ENCODE measurements around the gene RSPO4.

The RSPO4 gene

GRCh38 chr20:958936-959815 lies 42.9 kb downstream of the RSPO4 start:
- Histone ChIP-seq H3K36me3 (ENCODE audit: low read length) (no peaks in the 10 kb centered on the region), H3K4me3 (ENCODE audit: insufficient read depth, low read length, poor library complexity, severe bottlenecking) (no peak overlapping the region), H3K79me2 (ENCODE audit: insufficient read depth, low read length) (no peaks in the 10 kb centered on the region), H3K9me3 (ENCODE audit: insufficient read depth, low read length) (no peaks in the 10 kb centered on the region), H3K27me3 (ENCODE audit: low read length) (no peaks in the 10 kb centered on the region), H3K9me2 (replicated peaks; ENCODE audit: insufficient read depth, low read length) (no peaks in the 10 kb centered on the region), H3K9ac (ENCODE audit: low read length) (no peak overlapping the region), H3F3A (ENCODE audit: insufficient read depth) (no peaks in the 10 kb centered on the region), H3K27ac (ENCODE audit: low read depth, low read length) (no peak overlapping the region), H2AFZ (ENCODE audit: low read depth, low read length, severe bottlenecking) (no peak overlapping the region), H4K20me1 (ENCODE audit: low read depth, low read length) (no peaks in the 10 kb centered on the region), H3K4me2 (ENCODE audit: low read depth, low read length, poor library complexity, severe bottlenecking) (no peak overlapping the region)
- TF ChIP-seq, protein P1, sequence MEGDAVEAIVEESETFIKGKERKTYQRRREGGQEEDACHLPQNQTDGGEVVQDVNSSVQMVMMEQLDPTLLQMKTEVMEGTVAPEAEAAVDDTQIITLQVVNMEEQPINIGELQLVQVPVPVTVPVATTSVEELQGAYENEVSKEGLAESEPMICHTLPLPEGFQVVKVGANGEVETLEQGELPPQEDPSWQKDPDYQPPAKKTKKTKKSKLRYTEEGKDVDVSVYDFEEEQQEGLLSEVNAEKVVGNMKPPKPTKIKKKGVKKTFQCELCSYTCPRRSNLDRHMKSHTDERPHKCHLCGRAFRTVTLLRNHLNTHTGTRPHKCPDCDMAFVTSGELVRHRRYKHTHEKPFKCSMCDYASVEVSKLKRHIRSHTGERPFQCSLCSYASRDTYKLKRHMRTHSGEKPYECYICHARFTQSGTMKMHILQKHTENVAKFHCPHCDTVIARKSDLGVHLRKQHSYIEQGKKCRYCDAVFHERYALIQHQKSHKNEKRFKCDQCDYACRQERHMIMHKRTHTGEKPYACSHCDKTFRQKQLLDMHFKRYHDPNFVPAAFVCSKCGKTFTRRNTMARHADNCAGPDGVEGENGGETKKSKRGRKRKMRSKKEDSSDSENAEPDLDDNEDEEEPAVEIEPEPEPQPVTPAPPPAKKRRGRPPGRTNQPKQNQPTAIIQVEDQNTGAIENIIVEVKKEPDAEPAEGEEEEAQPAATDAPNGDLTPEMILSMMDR (IDR thresholded peaks at IDR 0.05; ENCODE audit: insufficient read depth, low read length, poor library complexity, severe bottlenecking) = no peak
- TF ChIP-seq EZH2phosphoT487 (conservative IDR thresholded peaks at IDR 0.05; ENCODE audit: low read length) = no peak

- H3K9ac ChIP-seq (ENCODE audit: low read length) = no peak overlapping the region
- H3K4me3 ChIP-seq (ENCODE audit: insufficient read depth, low read length, poor library complexity, severe bottlenecking) = no peak overlapping the region
- no peaks in the 10 kb centered on the region for H3K36me3 ChIP-seq (ENCODE audit: low read length)
- no peak for TF ChIP-seq EZH2phosphoT487 (conservative IDR thresholded peaks at IDR 0.05; ENCODE audit: low read length)
- TF ChIP-seq, protein P1 (IDR thresholded peaks at IDR 0.05; ENCODE audit: insufficient read depth, low read length, poor library complexity, severe bottlenecking) = no peak
- H3K9me2 ChIP-seq (replicated peaks; ENCODE audit: insufficient read depth, low read length) = no peaks in the 10 kb centered on the region
- H3K4me2 ChIP-seq (ENCODE audit: low read depth, low read length, poor library complexity, severe bottlenecking) = no peak overlapping the region
- H3K79me2 ChIP-seq (ENCODE audit: insufficient read depth, low read length) = no peaks in the 10 kb centered on the region
- H2AFZ ChIP-seq (ENCODE audit: low read depth, low read length, severe bottlenecking) = no peak overlapping the region
- no peaks in the 10 kb centered on the region for H3K27me3 ChIP-seq (ENCODE audit: low read length)
- no peak overlapping the region for H3K27ac ChIP-seq (ENCODE audit: low read depth, low read length)
- no peaks in the 10 kb centered on the region for H4K20me1 ChIP-seq (ENCODE audit: low read depth, low read length)
- no peaks in the 10 kb centered on the region for H3K9me3 ChIP-seq (ENCODE audit: insufficient read depth, low read length)
- no peaks in the 10 kb centered on the region for H3F3A ChIP-seq (ENCODE audit: insufficient read depth)
Measured at GRCh38 chr20:957544-957943, 44.6 kb downstream of the RSPO4 start.

GRCh38 chr20:956330-956951 lies 45.7 kb downstream of the RSPO4 start:
- TF ChIP-seq EZH2phosphoT487 (conservative IDR thresholded peaks at IDR 0.05; ENCODE audit: low read length) = no peak
- TF ChIP-seq, protein P1 (IDR thresholded peaks at IDR 0.05; ENCODE audit: insufficient read depth, low read length, poor library complexity, severe bottlenecking) = peak; percentile 94
- H2AFZ ChIP-seq (ENCODE audit: low read depth, low read length, severe bottlenecking) = no peak overlapping the region

More at GRCh38 chr20:956330-956951, 45.7 kb downstream of the RSPO4 start:
- H3K79me2 ChIP-seq (ENCODE audit: insufficient read depth, low read length) = no peaks in the 10 kb centered on the region
- no peaks in the 10 kb centered on the region for H4K20me1 ChIP-seq (ENCODE audit: low read depth, low read length)
- no peaks in the 10 kb centered on the region for H3K36me3 ChIP-seq (ENCODE audit: low read length)
- H3K27me3 ChIP-seq (ENCODE audit: low read length) = no peaks in the 10 kb centered on the region
- no peaks in the 10 kb centered on the region for H3K9me2 ChIP-seq (replicated peaks; ENCODE audit: insufficient read depth, low read length)
- H3K9ac ChIP-seq (ENCODE audit: low read length) = no peak overlapping the region
- no peak overlapping the region for H3K4me3 ChIP-seq (ENCODE audit: insufficient read depth, low read length, poor library complexity, severe bottlenecking)
- no peaks in the 10 kb centered on the region for H3K9me3 ChIP-seq (ENCODE audit: insufficient read depth, low read length)
- no peak overlapping the region for H3K27ac ChIP-seq (ENCODE audit: low read depth, low read length)
- H3K4me2 ChIP-seq (ENCODE audit: low read depth, low read length, poor library complexity, severe bottlenecking) = no peak overlapping the region
- no peaks in the 10 kb centered on the region for H3F3A ChIP-seq (ENCODE audit: insufficient read depth)
